ENCODE data around the gene RMND5B.
"Not testable (repeated sequence)": the region's sequence is repeated elsewhere in the genome, so short reads cannot be mapped to it uniquely, and the experiment has no call there.

Gene RMND5B

DNA sequence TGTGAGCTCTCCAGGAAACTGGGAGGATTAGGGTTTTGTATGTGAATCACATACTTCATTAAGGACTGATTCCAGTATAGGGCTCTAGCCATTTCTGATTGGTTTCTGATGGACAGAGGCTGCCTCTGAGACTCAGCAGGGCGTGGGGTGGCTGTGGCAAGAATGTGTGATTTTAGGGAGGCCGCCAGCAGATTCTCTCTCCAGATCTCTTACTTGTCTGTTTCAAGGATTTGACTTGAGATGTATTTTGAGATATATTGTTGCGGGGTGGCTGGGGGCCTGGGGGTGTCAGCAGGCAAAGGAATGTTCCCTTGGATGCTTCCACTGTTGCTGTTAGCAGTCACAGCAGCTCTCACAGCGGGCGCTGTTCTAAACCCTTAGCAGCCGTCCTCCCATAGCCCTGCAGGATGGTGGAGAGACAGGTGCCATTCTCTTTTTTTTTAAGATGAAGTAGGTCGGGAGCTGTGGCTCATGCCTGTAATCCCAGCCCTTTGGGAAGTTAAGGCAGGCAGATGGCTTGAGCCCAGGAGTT, 65.5 kb downstream of the RMND5B start:
- TF ChIP-seq, protein P1, sequence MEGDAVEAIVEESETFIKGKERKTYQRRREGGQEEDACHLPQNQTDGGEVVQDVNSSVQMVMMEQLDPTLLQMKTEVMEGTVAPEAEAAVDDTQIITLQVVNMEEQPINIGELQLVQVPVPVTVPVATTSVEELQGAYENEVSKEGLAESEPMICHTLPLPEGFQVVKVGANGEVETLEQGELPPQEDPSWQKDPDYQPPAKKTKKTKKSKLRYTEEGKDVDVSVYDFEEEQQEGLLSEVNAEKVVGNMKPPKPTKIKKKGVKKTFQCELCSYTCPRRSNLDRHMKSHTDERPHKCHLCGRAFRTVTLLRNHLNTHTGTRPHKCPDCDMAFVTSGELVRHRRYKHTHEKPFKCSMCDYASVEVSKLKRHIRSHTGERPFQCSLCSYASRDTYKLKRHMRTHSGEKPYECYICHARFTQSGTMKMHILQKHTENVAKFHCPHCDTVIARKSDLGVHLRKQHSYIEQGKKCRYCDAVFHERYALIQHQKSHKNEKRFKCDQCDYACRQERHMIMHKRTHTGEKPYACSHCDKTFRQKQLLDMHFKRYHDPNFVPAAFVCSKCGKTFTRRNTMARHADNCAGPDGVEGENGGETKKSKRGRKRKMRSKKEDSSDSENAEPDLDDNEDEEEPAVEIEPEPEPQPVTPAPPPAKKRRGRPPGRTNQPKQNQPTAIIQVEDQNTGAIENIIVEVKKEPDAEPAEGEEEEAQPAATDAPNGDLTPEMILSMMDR (IDR thresholded peaks at IDR 0.05; ENCODE audit: low read depth, low read length): no peak
- no peaks in the 10 kb centered on the region for H3K9me3 ChIP-seq (ENCODE audit: severe bottlenecking)
- H3K36me3 ChIP-seq: no peaks in the 10 kb centered on the region
- no peak overlapping the region for H3K27ac ChIP-seq
- no peaks in the 10 kb centered on the region for H3K27me3 ChIP-seq (ENCODE audit: insufficient read depth, low read depth, severe bottlenecking)
- no peak overlapping the region for H3K4me3 ChIP-seq (ENCODE audit: low read depth, low read length)
- no peak for DNase-seq

DNA sequence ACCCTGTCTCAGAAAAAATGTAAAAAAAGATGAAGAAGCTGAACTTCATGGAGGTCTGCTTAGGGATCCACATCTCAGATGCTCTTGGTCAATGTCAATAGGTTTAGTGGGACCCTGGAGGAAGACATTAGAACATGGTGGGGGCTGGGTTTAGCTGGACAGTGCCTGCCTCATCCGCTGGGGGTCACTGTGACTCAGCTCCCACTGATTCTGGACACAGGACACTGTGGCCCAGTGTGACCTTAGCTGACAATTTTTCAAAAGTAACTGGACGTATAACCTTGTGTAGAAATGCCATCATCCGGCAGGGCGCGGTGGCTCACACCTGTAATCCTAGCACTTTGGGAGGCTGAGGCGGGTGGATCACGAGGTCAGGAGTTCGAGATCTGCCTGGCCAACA, 66.2 kb downstream of the RMND5B start:
- Histone ChIP-seq H3K27ac (no peak overlapping the region), H3K9me3 (ENCODE audit: severe bottlenecking) (no peaks in the 10 kb centered on the region), H3K27me3 (ENCODE audit: insufficient read depth, low read depth, severe bottlenecking) (no peaks in the 10 kb centered on the region), H3K4me3 (ENCODE audit: low read depth, low read length) (no peak overlapping the region), H3K36me3 (no peaks in the 10 kb centered on the region)
- TF ChIP-seq, protein P1 (IDR thresholded peaks at IDR 0.05; ENCODE audit: low read depth, low read length): peak; percentile 56
- DNase-seq: no peak

DNA sequence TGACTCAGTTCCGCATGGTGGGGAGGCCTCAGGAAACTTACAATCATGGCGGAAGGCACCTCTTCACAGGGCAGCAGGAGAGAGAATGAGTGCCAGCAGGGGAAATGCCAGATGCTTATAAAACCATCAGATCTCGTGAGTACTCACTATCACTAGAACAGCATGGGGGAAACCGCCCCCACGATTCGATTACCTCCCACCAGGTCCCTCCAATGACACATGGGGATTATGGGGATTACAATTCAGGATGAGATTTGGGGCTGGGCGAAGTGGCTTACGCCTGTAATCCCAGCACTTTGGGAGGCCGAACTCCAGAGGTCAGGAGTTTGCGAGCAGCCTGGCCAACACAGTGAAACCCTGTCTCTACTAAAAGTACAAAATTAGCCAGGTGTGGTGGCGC, 67.3 kb downstream of the RMND5B start:
- H3K27me3 ChIP-seq (ENCODE audit: insufficient read depth, low read depth, severe bottlenecking); H3K27ac ChIP-seq; H3K9me3 ChIP-seq (ENCODE audit: severe bottlenecking); H3K4me3 ChIP-seq (ENCODE audit: low read depth, low read length); H3K36me3 ChIP-seq: not testable (repeated sequence)
- DNase-seq: peak; percentile 64

DNA sequence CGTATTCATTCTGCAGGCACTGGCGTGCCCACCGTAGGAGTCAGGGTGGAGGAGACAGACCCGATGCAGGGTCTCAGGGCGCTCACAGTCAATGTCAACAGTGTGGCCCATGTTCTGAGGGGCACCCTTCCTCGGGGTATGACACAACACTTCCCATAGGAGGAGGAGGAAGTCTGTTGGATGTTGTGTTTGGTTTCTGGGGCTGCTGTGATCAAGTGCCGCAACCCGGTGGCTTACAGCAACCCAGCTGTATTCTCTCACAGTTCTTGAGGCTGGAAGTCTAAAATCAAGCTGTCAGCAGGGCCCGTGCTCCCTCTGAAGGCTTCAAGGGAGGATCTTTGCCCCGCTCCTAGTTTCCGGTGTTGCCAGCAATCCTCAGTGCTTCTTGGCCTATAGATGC, 67.9 kb downstream of the RMND5B start:
- H3K4me3 ChIP-seq (ENCODE audit: low read depth, low read length): no peak overlapping the region
- no peaks in the 10 kb centered on the region for H3K36me3 ChIP-seq
- TF ChIP-seq, protein P1 (IDR thresholded peaks at IDR 0.05; ENCODE audit: low read depth, low read length): no peak
- DNase-seq: no peak
- H3K9me3 ChIP-seq (ENCODE audit: severe bottlenecking): no peaks in the 10 kb centered on the region
- no peaks in the 10 kb centered on the region for H3K27me3 ChIP-seq (ENCODE audit: insufficient read depth, low read depth, severe bottlenecking)
- H3K27ac ChIP-seq: peak overlapping the region; percentile 20; the same call in 1 of the 2 replicates

DNA sequence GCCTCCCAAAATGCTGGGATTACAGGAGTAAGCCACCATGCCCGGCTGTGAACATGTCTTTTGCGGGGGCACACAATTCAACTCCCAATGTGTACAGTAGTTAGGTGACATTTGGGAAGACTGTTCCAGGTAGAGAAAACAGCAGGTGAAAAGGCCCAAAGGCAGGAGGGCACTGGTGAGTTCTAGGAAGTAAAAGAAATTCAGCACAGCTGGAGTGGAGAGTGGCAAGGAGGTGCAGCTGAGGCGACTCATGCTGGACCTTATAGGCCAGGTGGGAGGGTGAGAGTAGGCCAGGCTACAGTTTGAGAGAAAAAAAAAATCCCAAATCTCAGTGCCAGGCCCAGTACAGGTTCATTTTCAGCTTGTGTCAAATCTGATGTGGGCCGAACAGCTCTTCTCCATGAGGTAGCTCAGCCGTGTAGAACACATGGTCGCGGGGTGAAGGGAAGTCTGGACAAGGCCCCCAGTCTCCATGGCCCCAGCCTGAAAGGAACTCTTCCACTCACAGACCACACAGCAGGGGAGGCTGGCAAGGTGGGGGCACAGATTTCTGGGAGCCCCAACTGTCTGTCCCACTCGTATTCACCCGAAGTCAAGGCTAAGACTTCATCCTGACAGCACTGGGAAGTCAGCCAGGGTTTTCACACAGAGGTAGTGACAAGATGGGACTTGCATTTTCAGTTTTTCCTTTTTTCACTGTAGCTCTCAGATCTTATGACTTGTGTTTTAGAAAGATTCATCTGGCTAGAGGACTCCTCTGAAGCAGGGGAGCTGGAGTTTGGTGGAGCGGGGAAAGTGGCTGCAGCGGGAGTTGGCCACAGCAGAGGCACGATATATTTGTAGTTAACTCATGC, 69.0 kb downstream of the RMND5B start:
- H3K27ac ChIP-seq: no peak overlapping the region
- H3K4me3 ChIP-seq (ENCODE audit: low read depth, low read length): no peak overlapping the region
- no peaks in the 10 kb centered on the region for H3K36me3 ChIP-seq
- H3K9me3 ChIP-seq (ENCODE audit: severe bottlenecking): no peaks in the 10 kb centered on the region
- no peaks in the 10 kb centered on the region for H3K27me3 ChIP-seq (ENCODE audit: insufficient read depth, low read depth, severe bottlenecking)
- DNase-seq: no peak
- TF ChIP-seq, protein P1 (IDR thresholded peaks at IDR 0.05; ENCODE audit: low read depth, low read length): no peak
